DMS53 (cell line): ENCODE results near the gene ANKRD11.
A peak's percentile ranks its signal among the peaks of the same experiment; 100 is the strongest.

ENCODE experiments used
- DNase-seq: peaks from one replicate; lab custom pipeline; 2025; lab: John Stamatoyannopoulos, UW

Gene ANKRD11

GRCh38 chr16:89232107-89232506 lies 258.3 kb downstream of the ANKRD11 start:
- no peak for DNase-seq

GRCh38 chr16:89230255-89230654 lies 260.1 kb downstream of the ANKRD11 start:
- DNase-seq = peak; percentile 95

GRCh38 chr16:89224665-89225064 lies 265.7 kb downstream of the ANKRD11 start:
- DNase-seq = no peak

GRCh38 chr16:89222931-89223330 lies 267.4 kb downstream of the ANKRD11 start:
- no peak for DNase-seq

GRCh38 chr16:89221604-89222003 lies 268.8 kb downstream of the ANKRD11 start:
- no peak for DNase-seq

DNA sequence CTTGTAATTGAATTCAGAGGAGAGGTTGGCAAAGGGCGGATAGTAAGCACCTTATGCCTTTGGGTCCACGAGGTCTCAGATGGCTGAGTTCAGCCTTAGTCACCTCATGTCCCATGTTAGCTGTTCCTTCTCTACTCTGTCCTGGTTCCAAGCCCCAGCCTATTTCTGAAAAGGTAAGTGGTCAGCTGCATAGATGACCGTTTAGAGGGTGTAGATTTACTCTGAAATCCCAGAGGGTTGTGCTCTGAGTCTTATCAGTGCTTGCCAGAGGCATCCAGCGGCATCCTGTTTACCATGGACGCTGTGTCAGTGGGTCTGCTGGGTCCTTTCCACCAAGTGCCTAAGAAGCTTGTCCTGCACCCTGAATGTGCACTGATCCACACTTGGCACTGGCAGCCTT lies 271.0 kb downstream of the ANKRD11 start:
- DNase-seq = no peak
